Fibroblast of the aortic adventitia (primary cell): Measurements from ENCODE around the gene POU3F2. TPM values are rescaled to one million over a fixed set of nuclear protein-coding genes. Genes with fewer than 3 reads are reported as not detected.

Source experiments
- DNase-seq: peaks from one replicate; pipeline ENCODE4 v3.0.0-alpha.2; 2010; ENCODE audit warnings: low read depth
- H3K4me3 ChIP-seq: 2 replicates; pipeline ENCODE4 v1.5.1; 2011; ENCODE audit warnings: low read depth, mild to moderate bottlenecking, control low read depth, low read length, moderate library complexity
- CTCF ChIP-seq: IDR thresholded peaks from 2 replicates; pipeline ENCODE4 v1.5.1; 2011; ENCODE audit warnings: mild to moderate bottlenecking, low read length, control low read depth, inconsistent platforms; ENCODE audit not compliant: insufficient read depth
- total RNA-seq: library from RNA; depleted of rRNA; stranded (reverse); fragments of >200 nt; gene quantifications from 2 replicates; pipeline ENCODE4 v1.2.3, GENCODE V29; 2012; ENCODE audit warnings: low replicate concordance

Gene POU3F2
- total RNA-seq, 1 donor: not detected

- no peak for TF ChIP-seq CTCF
- no peak for DNase-seq
- H3K4me3 ChIP-seq: no peak overlapping the region
Measured at GRCh38 chr6:98824902-98825599, 9.3 kb upstream of the POU3F2 start.

GRCh38 chr6:98825600-98826230 is 8.7 kb upstream of the POU3F2 start:
- H3K4me3 ChIP-seq: no peak overlapping the region
- no peak for DNase-seq
- TF ChIP-seq CTCF: no peak

GRCh38 chr6:98827295-98828159 is 6.8 kb upstream of the POU3F2 start:
- no peak overlapping the region for H3K4me3 ChIP-seq
- DNase-seq: no peak
- TF ChIP-seq CTCF: no peak

- no peak for TF ChIP-seq CTCF
- DNase-seq: no peak
- no peak overlapping the region for H3K4me3 ChIP-seq
Measured at GRCh38 chr6:98828211-98828788, 6.1 kb upstream of the POU3F2 start.

- TF ChIP-seq CTCF: no peak
- H3K4me3 ChIP-seq: no peak overlapping the region
- no peak for DNase-seq
Measured at GRCh38 chr6:98828941-98829411, 5.4 kb upstream of the POU3F2 start.

GRCh38 chr6:98830146-98830545 is 4.2 kb upstream of the POU3F2 start:
- H3K4me3 ChIP-seq: no peak overlapping the region
- DNase-seq: no peak
- no peak for TF ChIP-seq CTCF
